K562 (cell line): Measurements from ENCODE around the gene C2. TPM values are rescaled to one million over a fixed set of nuclear protein-coding genes. Genes with fewer than 3 reads are reported as not detected.

Experiments used
- ATAC-seq: fragments of 200-7000 bp; cut with Tn5 transposase; 3 replicates; pipeline ENCODE4 v1.9.1; 2020; ENCODE audit warnings: moderate library complexity
- BruUV-seq: library from RNA; stranded (reverse); fragments of 400-500 nt; replicated peaks from 2 replicates; lab custom pipeline; 2021; lab: Mats Ljungman, UMichigan
- CTCF ChIA-PET: fragments of 300-600 bp; formaldehyde crosslinking; extraction: SDS; loops from one replicate; lab custom pipeline; 2021; ENCODE audit warnings: low intra/inter-chr PET ratio; lab: Yijun Ruan, JAX
- POLR2A ChIA-PET: fragments of 300-600, 350-650 bp; sonication (Branson Sonifier 250); formaldehyde crosslinking; extraction: SDS; loops from one replicate; lab custom pipeline; 2021; ENCODE audit warnings: antibody characterized with exemption, inconsistent platforms; lab: Yijun Ruan, JAX
- DNase-seq, 4 experiments: peaks; one replicate each; pipeline versions ENCODE4 v3.0.0 to v3.0.0-alpha.2; 2011 to 2018; ENCODE audit warnings: low spot score in 3 of 4, mixed read lengths in 3 of 4; ENCODE audit errors: extremely low read depth in 1 of 4
- FAIRE-seq: peaks from 2 replicates; lab custom pipeline; 2011; peaks lifted over from hg19 to GRCh38; lab: Jason Lieb, UNC
- H2AFZ ChIP-seq: 2 replicates; pipeline ENCODE4 v1.6.0; 2011; ENCODE audit warnings: low read depth, low read length, control low read depth, inconsistent platforms
- H3K27ac ChIP-seq: fragments of 200-600 bp; 3 replicates; pipeline ENCODE4 v1.8.0; 2011; ENCODE audit warnings: low read depth, mild to moderate bottlenecking, control low read depth, inconsistent platforms, low read length, moderate library complexity, mixed read lengths; ENCODE audit errors: extremely low read depth
- H3K27me3 ChIP-seq, 2 experiments: fragments of 300-600 bp in 1 of 2; 2 replicates in 1 of 2; 3 replicates in 1 of 2; pipeline versions ENCODE4 v1.6.0 to v1.8.0; 2011; ENCODE audit warnings: inconsistent platforms in 2 of 2, low read length in 2 of 2, mild to moderate bottlenecking in 1 of 2, mixed read lengths in 1 of 2, moderate library complexity in 1 of 2; ENCODE audit not compliant: control insufficient read depth in 2 of 2, insufficient read depth in 2 of 2
- H3K36me3 ChIP-seq: fragments of 300-600 bp; 3 replicates; pipeline ENCODE4 v1.8.0; 2011; ENCODE audit warnings: mild to moderate bottlenecking, low read length, inconsistent platforms; ENCODE audit not compliant: control insufficient read depth, insufficient read depth
- H3K4me1 ChIP-seq, 2 experiments: fragments of 200-600 bp in 1 of 2; replicated peaks in 1 of 2; 2 replicates in 1 of 2; 3 replicates in 1 of 2; pipeline versions ENCODE4 v1.5.1 to v1.8.0; 2011; ENCODE audit warnings: inconsistent platforms in 2 of 2, low read length in 2 of 2, mild to moderate bottlenecking in 1 of 2, mixed read lengths in 1 of 2, moderate library complexity in 1 of 2; ENCODE audit not compliant: control insufficient read depth in 2 of 2, insufficient read depth in 2 of 2
- H3K4me2 ChIP-seq: 2 replicates; pipeline ENCODE4 v1.6.1; 2011; ENCODE audit warnings: low read length, control low read depth, inconsistent platforms, mixed read lengths; ENCODE audit not compliant: insufficient read depth
- H3K4me3 ChIP-seq: fragments of 200-600 bp; sonication (generic), shearing (Covaris generic); 2 replicates; pipeline ENCODE4 v1.5.1; 2016; ENCODE audit warnings: control low read depth, inconsistent platforms
- H3K79me2 ChIP-seq: fragments of 200-600 bp; 3 replicates; pipeline ENCODE4 v1.8.0; 2011; ENCODE audit warnings: low read length, inconsistent platforms; ENCODE audit not compliant: control insufficient read depth, insufficient read depth
- H3K9ac ChIP-seq, 2 experiments: 2 replicates each; pipeline versions ENCODE4 v1.6.0 to v1.6.1; 2011; ENCODE audit warnings: low read depth in 2 of 2, low read length in 2 of 2, control low read depth in 1 of 2, inconsistent platforms in 1 of 2, mild to moderate bottlenecking in 1 of 2, mixed read lengths in 1 of 2; ENCODE audit not compliant: insufficient read depth in 1 of 2
- H3K9me1 ChIP-seq: one replicate; pipeline ENCODE4 v1.6.0; 2011; ENCODE audit warnings: inconsistent platforms, mild to moderate bottlenecking, low read length, moderate library complexity; ENCODE audit not compliant: control insufficient read depth, insufficient read depth
- H3K9me3 ChIP-seq: replicated peaks from 2 replicates; pipeline ENCODE4 v1.5.1; 2011; ENCODE audit warnings: low read depth, low read length, inconsistent platforms; ENCODE audit not compliant: control insufficient read depth, insufficient read depth
- H4K20me1 ChIP-seq: replicated peaks from 2 replicates; pipeline ENCODE4 v1.6.1; 2011; ENCODE audit warnings: low read length, inconsistent platforms, mixed read lengths; ENCODE audit not compliant: control insufficient read depth, insufficient read depth
- ELK1 ChIP-seq: sonication (generic); formaldehyde crosslinking; IDR thresholded peaks from 2 replicates; pipeline ENCODE4 v1.8.1; 2022; ENCODE audit warnings: missing genetic modification reagents
- ESRRA ChIP-seq: fragments of 450-650 bp; IDR thresholded peaks from 2 replicates; pipeline ENCODE4 v1.6.1; 2014; ENCODE audit warnings: low read depth, mild to moderate bottlenecking, moderate library complexity, borderline replicate concordance
- FOS ChIP-seq: IDR thresholded peaks from 3 replicates; pipeline ENCODE4 v1.6.1; 2011; ENCODE audit not compliant: insufficient read length; ENCODE audit errors: extremely low read depth
- GABPB2 ChIP-seq: fragments of 250-450 bp; sonication (Bioruptor Pico); conservative IDR thresholded peaks from 2 replicates; pipeline ENCODE4 v1.5.1; 2021; ENCODE audit warnings: mild to moderate bottlenecking
- HDAC3 ChIP-seq: fragments of 450-650 bp; IDR thresholded peaks from 2 replicates; pipeline ENCODE4 v1.6.1; 2018; ENCODE audit warnings: borderline replicate concordance, mild to moderate bottlenecking, moderate library complexity; ENCODE audit not compliant: partially characterized antibody
- KAT2B ChIP-seq: IDR thresholded peaks from one replicate; pipeline ENCODE4 v1.6.1; 2012; ENCODE audit warnings: low read depth, mild to moderate bottlenecking, control low read depth, inconsistent platforms, low read length, moderate library complexity
- MCM2 ChIP-seq: fragments of 450-650 bp; IDR thresholded peaks from 2 replicates; pipeline ENCODE4 v1.6.1; 2017; ENCODE audit warnings: low read depth, mild to moderate bottlenecking
- whole genome bisulfite sequencing: fragments of 100-300 bp; shearing (Covaris generic); methylation state at CpG from one replicate; pipeline ENCODE4 v1.1.6; 2016; ENCODE audit warnings: low coverage, mixed read lengths; ENCODE audit not compliant: insufficient coverage; ENCODE audit errors: missing lambda C conversion rate; 5-methylcytosine and 5-hydroxymethylcytosine counted together
- in situ Hi-C: fragments of 300-500 bp; cut with MboI; formaldehyde crosslinking; loops from 4 replicates; pipeline ENCODE4 v1.15.0; 2018; ENCODE audit warnings: inconsistent platforms, mixed read lengths
- intact Hi-C: fragments of 100-400 bp; cut with micrococcal nuclease; formaldehyde crosslinking; loops from 2 replicates; pipeline ENCODE4 v1.14.2; 2022
- polyA plus RNA-seq, 8 experiments: library from polyadenylated mRNA; depleted of rRNA in 4 of 8; stranded (reverse) in 5 of 8; unstranded in 3 of 8; fragments of >200 nt; fragmentation: Nextera tagmentation in 2 of 8; fragmentation: Illumina TruSeq in 1 of 8; extraction: Ambion mirVana in 2 of 8; extraction: Trizol in 1 of 8; gene quantifications; 2 replicates each; pipeline versions ENCODE4 v1.2.1 to v1.2.3, GENCODE V29; 2011 to 2014; ENCODE audit warnings: inconsistent platforms in 1 of 8, missing spikeins in 1 of 8
- total RNA-seq, 7 experiments: library from RNA; depleted of rRNA in 6 of 7; stranded (reverse); fragments of >200 nt in 6 of 7; fragmentation: Illumina TruSeq in 2 of 7; extraction: Trizol in 2 of 7; gene quantifications; 2 replicates each; pipeline versions ENCODE4 v1.2.1 to v1.2.3, GENCODE V29; 2011 to 2021; ENCODE audit warnings: low replicate concordance in 1 of 7

C2 gene
- total and polyA plus RNA-seq, 9 of the 15 experiments (the other 6 are each of a cell fraction or from before 2014, with no cell fraction given) = 0.05 to 1.1 (median 0.39) TPM; not detected in 1

- no peaks in the 10 kb centered on the region for H3K36me3 ChIP-seq
- POLR2A ChIA-PET = no interaction called here
- FAIRE-seq = no peak
- H3K79me2 ChIP-seq = no peaks in the 10 kb centered on the region
- no peak overlapping the region for H3K4me2 ChIP-seq
- H3K9ac ChIP-seq = no peak overlapping the region
- no peak overlapping the region for H3K27ac ChIP-seq
- H3K4me3 ChIP-seq = no peak overlapping the region
- no peak for TF ChIP-seq GABPB2 (CRISPR knock-in tag)
- no peak for TF ChIP-seq ELK1 (CRISPR knock-in tag)
- TF ChIP-seq MCM2 = no peak
- no peak for TF ChIP-seq HDAC3
- no peak for TF ChIP-seq FOS
- no peak for TF ChIP-seq ESRRA
- no peak for TF ChIP-seq KAT2B
- TF ChIP-seq, all 486 proteins: peak for 0
- H4K20me1 ChIP-seq = no peaks in the 10 kb centered on the region
- WGBS = 44% methylated on average over 6 of the region's 6 CpGs
- H2AFZ ChIP-seq = peak overlapping the region; percentile 35
- BruUV-seq = no TSS peak
- H3K9me1 ChIP-seq = no peaks in the 10 kb centered on the region
- ATAC-seq (no peak), DNase-seq (no peak)
- CTCF ChIA-PET = no interaction called here
- in situ Hi-C loops = no loop called here
- no peaks in the 10 kb centered on the region for H3K9me3 ChIP-seq
- intact Hi-C loops = loop anchor here (5.0 kb wide), 1 partner anchor 42 kb away; the partner anchor contains the start of genes NELFE and SKIC2
- H3K4me1 ChIP-seq = peaks cover 0 to 8% of the 10 kb centered on the region in 2 experiments; a peak in 1 of 5 replicates
- no peaks in the 10 kb centered on the region for H3K27me3 ChIP-seq
These were observed 11.8 kb upstream of the C2 start for GRCh38 chr6:31915756-31916155.
